Hematopoietic multipotent progenitor cell (in vitro differentiated cells): ENCODE data around the gene PARD3B. TPM values are rescaled to one million over a fixed set of nuclear protein-coding genes. Genes with fewer than 3 reads are reported as not detected.
"Not testable (repeated sequence)": the region's sequence is repeated elsewhere in the genome, so short reads cannot be mapped to it uniquely, and the experiment has no call there.

Experiments
- DNase-seq, 3 donors: peaks; one replicate each; pipeline ENCODE4 v3.0.0-alpha.2; 2011 to 2015; ENCODE audit warnings: low read depth in 2 of 3, low spot score in 2 of 3
- total RNA-seq: library from RNA; depleted of rRNA; stranded (reverse); fragments of >200 nt; gene quantifications from one replicate; pipeline ENCODE4 v1.2.3, GENCODE V29; 2012

Gene PARD3B
- total RNA-seq, 1 donor: 2.7 TPM

DNA sequence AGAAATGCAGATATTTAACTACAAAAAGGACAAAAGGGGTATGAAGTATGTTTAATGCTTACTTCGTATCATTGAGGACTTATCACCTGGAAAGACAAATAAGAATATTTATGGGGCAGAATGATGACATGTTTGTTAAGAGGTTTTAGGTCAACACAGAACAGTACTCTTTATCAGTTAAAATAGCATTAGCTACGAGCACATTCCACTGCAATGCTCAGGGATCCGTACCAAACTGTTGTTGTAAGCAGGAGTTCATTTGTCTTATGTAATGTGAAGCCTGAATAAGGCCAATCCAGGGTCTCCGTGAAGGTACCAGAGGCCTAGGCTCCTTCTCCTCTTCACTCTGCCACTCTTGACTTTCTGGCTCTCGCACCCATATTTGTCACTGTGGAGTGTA is 671.3 kb downstream of the PARD3B start:
- DNase-seq: no peak

GRCh38 chr2:205217004-205217403 is 671.7 kb downstream of the PARD3B start:
- no peak for DNase-seq

DNA sequence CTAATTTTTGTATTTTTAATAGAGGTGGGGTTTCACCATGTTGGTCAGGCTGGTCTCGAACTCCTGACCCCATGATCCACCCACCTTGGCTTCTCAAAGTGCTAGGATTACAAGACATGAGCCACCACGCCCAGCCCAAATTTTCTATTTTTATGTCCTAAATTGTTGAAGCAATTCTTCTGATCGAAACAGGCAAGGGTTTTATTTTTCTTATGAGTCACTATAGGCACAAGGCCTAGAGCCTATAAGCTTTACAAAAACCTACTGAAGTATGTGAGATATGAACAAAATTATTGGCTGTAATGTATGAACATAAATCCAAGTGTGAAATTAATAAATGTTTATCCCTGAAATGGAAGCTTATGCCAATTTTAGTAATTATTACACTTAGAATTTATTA is 672.8 kb downstream of the PARD3B start:
- no peak for DNase-seq

- not testable (repeated sequence) for DNase-seq
Measured at GRCh38 chr2:205218816-205219215, 673.5 kb downstream of the PARD3B start.

DNA sequence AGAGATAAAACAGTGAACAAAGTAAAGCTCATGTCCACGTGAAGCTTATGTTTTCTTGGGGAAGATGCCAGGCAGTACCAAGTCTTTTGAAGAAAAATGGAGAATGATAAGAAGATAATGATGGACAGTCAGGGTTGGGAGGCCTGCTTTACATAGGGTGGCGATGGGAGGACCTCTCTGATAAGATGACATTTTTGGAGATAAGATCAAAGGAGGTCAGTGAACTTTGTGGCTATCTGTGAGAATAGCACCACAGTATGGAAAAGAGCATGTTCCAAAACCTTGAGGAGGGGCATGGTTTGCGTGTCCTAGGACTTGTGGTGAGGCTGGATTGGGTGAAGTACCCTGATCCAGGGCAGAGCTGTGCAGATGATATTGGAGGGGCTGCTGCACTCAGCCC is 675.3 kb downstream of the PARD3B start:
- no peak for DNase-seq

- no peak for DNase-seq
Measured at GRCh38 chr2:205232086-205232485, 686.8 kb downstream of the PARD3B start.

GRCh38 chr2:205235434-205235833 is 690.2 kb downstream of the PARD3B start:
- no peak for DNase-seq

DNA sequence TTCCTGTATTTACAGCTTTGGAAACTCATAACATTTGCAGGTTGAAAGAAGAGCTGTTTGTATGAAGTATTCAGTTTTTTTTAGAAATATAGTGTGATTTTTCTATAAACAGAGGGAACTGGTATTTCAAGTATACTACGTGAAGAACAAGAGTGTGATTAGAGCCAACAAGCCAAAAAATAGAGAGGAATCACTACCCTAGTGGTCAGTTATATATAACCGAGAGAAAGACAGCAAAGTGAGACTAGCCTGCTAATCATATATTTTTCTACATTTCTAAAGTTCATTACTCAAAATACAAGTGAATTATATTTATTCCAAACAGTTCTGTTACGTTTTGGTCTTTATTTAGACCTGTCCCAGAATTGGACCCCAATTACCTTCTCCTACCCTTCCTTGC is 692.2 kb downstream of the PARD3B start:
- DNase-seq: no peak

- no peak for DNase-seq
Measured at GRCh38 chr2:205245001-205245400, 699.7 kb downstream of the PARD3B start.

DNA sequence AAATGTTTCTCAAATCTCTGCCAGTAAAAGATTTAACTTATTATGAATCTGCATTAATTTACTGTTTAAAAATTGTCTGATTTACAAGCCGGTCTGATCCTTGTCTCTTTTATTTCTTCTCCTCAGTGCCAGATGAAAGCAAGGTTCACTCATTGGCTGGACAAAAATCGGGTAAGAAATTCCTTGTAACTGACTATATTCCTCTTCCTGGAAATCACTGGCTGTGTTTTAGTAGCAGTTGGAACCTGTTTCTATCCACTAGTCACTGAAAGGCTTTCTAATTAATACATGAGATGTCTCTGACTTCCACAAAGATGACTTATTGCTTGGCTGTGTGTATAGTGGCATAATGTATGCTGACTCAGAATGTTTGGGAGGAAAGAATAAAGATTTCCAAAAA is 700.4 kb downstream of the PARD3B start:
- DNase-seq: no peak

- no peak for DNase-seq
Measured at GRCh38 chr2:205259121-205259520, 713.8 kb downstream of the PARD3B start.

GRCh38 chr2:205261516-205262020 is 716.3 kb downstream of the PARD3B start:
- DNase-seq: no peak

DNA sequence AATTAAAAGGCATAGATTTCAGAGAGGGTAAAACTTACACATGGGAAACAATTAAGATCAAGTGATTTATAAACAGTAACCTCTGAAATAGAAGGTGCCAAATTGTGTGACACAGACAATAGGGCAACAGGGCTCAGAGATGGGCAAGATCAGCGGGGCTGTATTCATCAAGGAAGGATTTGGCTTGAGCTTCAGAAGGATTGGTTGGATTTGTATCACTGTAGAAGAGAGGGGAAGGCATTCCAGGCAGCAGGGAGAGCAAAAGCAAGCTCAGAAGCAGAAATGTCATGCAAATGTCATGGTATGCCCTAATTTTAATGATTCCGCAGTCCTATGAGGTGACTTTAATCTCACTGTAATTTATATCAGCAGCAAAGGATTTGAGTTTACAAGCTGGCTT is 722.0 kb downstream of the PARD3B start:
- DNase-seq: no peak

DNA sequence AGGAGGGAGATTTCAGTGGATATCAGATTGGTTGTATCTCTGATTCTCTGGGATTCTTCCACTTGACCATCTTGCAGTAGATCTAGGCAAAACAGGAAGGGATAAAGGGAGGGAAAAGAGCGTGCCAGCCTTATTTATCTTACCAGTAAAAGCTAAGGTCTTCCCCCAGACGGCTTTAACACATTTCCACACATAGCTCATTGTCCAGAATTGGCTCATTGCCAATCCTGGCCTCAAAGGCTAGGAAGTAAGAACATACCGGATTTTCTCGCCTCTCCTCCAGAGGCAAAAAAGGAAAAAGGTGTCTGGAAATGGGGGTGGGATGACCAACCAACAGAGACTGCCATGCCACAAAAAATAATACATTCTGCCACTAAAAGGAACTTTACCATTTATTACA is 725.4 kb downstream of the PARD3B start:
- no peak for DNase-seq

- no peak for DNase-seq
Measured at GRCh38 chr2:205273148-205273547, 727.9 kb downstream of the PARD3B start.

- no peak for DNase-seq
Measured at GRCh38 chr2:205273627-205274026, 728.4 kb downstream of the PARD3B start.

DNA sequence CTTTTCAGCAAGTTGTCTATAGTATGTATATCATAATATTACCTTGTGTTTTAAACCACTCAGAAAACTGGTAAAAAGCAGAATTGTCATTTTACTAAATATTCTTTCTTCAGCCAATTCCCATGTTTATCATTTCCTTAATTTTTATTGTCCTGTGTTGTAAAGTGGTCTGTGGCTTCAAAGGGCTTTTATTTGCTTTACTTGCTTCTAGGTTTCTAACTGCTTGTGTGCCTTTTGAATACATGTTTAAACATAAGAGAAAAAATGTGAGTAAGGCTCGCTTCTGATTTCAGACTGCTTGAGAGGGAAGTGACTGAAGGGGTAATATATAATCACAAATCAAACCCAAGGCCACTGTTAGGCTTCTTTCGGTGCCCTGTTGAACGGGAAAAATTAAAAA is 729.5 kb downstream of the PARD3B start:
- DNase-seq: no peak

DNA sequence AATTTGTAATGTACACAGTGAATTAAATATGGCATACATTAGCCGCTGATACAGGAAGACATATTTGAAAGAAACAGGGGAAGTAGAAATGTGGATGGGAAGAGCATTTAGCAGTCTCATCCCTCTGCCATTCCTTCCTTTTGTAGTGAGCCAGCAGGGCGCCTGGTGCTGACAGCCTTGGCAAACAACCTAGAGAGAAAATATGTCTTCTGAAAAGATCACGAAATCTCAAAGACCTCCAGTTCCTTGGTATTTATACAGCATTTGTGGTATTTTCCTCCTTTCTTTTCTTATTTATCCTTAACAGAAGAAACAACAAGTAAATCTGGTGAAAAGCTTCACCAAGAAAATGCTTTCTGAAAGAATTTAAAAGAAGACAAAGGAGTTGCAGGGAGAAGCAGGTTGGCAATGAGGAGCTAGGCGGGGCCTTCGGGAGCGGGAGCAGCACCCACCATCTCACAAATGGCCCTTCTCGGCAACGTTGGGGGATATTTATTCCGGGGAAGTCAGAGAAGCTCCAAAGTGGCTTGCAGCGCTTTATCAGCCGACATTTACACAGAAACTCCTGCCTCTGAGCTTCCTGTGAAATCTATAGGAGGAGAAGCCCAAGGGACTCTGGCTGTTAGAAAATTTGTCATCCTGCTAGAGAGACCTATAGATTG is 731.0 kb downstream of the PARD3B start:
- no peak for DNase-seq

GRCh38 chr2:205280596-205281236 is 735.4 kb downstream of the PARD3B start:
- DNase-seq: no peak

GRCh38 chr2:205283736-205284270 is 738.5 kb downstream of the PARD3B start:
- no peak for DNase-seq

DNA sequence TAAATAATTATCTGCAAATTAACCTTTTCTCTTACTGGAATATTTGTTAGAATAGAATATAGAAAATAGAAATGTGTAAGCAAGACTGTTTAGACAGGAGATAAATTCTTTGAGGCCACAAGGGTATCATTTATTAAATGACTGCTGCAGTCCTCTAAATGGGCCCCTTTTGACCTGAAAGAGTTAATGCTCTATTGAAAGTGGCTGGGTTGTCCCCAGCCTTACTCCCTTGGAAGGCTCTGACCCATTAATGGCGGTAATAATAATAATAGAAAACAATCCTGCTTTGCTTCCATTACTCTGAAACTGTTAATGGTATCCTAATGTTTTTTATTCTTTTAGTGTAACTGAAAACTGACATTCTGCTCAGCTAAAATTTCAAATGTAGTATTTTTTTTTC is 739.1 kb downstream of the PARD3B start:
- no peak for DNase-seq

DNA sequence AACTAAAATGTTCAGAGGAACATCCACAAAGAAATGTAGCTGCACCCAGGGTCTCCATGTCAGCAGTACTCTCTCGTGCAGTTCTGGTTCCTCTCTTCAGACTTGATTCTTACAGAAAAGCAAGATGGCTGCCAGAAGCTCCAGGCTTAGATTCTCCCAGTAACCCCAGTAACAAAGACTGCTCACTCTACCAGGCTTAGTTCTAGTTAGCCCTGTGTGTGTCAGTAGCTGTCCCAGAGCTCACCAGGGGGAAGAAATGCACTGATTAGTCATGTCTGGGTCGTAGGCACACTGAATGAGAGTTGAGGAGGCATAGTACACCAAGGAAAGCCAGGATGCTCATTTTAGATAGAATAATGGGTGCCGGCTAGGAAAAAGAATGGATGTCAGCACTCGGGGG is 742.0 kb downstream of the PARD3B start:
- DNase-seq: no peak
